ENCODE measurements around the gene NSUN2. TPM values are rescaled to one million over a fixed set of nuclear protein-coding genes. Genes with fewer than 3 reads are reported as not detected.

The NSUN2 gene
- total and polyA plus RNA-seq, 2 of the 4 experiments (the other 2 are of a cell fraction), result 51.1 to 61.1 TPM

DNA sequence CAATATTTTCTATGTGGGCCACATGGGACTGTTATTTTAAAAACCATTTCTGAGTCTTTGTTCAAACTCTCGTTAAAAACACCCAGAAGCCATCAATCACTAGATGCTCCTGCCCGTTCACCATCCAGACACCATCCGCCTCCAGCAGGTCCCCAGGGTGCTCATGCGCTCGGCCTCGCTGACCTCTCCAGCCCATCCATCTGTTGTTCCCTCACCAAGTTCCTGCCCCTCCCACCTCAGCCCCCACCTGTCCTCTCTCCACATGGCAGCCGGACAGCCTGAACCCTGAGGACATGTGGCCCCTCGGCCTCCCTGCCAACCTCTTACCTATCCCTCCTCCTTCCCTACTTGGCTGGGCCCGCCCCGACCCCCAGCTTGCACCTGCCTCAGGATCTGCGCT, 31.6 kb downstream of the NSUN2 start:
- Histone ChIP-seq H3K4me1 (ENCODE audit: control insufficient read depth, insufficient read depth, low read length) (no peaks in the 10 kb centered on the region; the same call in 1 of the 2 replicates), H2AK9ac (replicated peaks; ENCODE audit: low read depth, low read length, poor library complexity) (no peak overlapping the region), H2BK120ac (ENCODE audit: low read depth, low read length) (no peak overlapping the region), H2BK20ac (ENCODE audit: low read depth, low read length) (no peak overlapping the region), H2BK5ac (ENCODE audit: low read depth, low read length, poor library complexity, severe bottlenecking) (no peak overlapping the region), H3K56ac (ENCODE audit: extremely low read depth, insufficient read depth, low read length) (no peak overlapping the region), H3K4me2 (ENCODE audit: low read depth, low read length) (no peak overlapping the region), H3K36me3 (ENCODE audit: control insufficient read depth, insufficient read depth, low read length) (peaks cover 60% of the 10 kb centered on the region), H3K4ac (ENCODE audit: low read depth, low read length) (no peak overlapping the region), H4K20me1 (ENCODE audit: insufficient read depth, low read length) (peaks cover 3% of the 10 kb centered on the region), H3K79me1 (ENCODE audit: low read depth in 1 of 2, low read length in 2 of 2) (peaks cover 2 to 10% of the 10 kb centered on the region in 2 experiments; a peak in 2 of 4 replicates), H3K27me3 (ENCODE audit: control insufficient read depth, insufficient read depth, low read length) (no peaks in the 10 kb centered on the region), H3K18ac (ENCODE audit: low read depth, low read length) (no peak overlapping the region), H2AFZ (replicated peaks; ENCODE audit: low read length, poor library complexity) (no peak overlapping the region), H2BK15ac (ENCODE audit: low read depth, low read length) (no peak overlapping the region), H4K91ac (ENCODE audit: insufficient read depth, low read depth, low read length) (no peak overlapping the region), H3K4me3 (ENCODE audit: insufficient read depth, low read depth, low read length) (no peak overlapping the region), H4K8ac (ENCODE audit: low read depth in 2 of 2, low read length in 2 of 2) (no peak overlapping the region), H3K27ac (ENCODE audit: insufficient read depth, low read length) (no peak overlapping the region), H3K9ac (ENCODE audit: low read depth, low read length) (no peak overlapping the region), H3K9me1 (ENCODE audit: insufficient read depth, low read length) (no peaks in the 10 kb centered on the region; the same call in 1 of the 2 replicates), H4K5ac (ENCODE audit: low read depth, low read length) (no peak overlapping the region), H3K23ac (ENCODE audit: low read depth, low read length) (no peak overlapping the region), H2AK5ac (ENCODE audit: low read depth, low read length) (no peak overlapping the region), H3K14ac (replicated peaks; ENCODE audit: low read depth, low read length) (no peak overlapping the region), H3K9me3 (ENCODE audit: control insufficient read depth, insufficient read depth, low read length) (no peaks in the 10 kb centered on the region)
- DNase-seq, result no peak
- WGBS, 2 experiments (ENCODE audit: extremely low coverage in 2 of 2, insufficient read length in 1 of 2), result 97% methylated on average over 6 of the region's 11 CpGs; no CpG with 5 or more reads in 1 of the 2 experiments
- TF ChIP-seq, protein P1, sequence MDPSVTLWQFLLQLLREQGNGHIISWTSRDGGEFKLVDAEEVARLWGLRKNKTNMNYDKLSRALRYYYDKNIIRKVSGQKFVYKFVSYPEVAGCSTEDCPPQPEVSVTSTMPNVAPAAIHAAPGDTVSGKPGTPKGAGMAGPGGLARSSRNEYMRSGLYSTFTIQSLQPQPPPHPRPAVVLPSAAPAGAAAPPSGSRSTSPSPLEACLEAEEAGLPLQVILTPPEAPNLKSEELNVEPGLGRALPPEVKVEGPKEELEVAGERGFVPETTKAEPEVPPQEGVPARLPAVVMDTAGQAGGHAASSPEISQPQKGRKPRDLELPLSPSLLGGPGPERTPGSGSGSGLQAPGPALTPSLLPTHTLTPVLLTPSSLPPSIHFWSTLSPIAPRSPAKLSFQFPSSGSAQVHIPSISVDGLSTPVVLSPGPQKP (IDR thresholded peaks at IDR 0.05; ENCODE audit: borderline replicate concordance, low read depth, low read length), result no peak
- no peak for TF ChIP-seq MXI1 (IDR thresholded peaks at IDR 0.05; ENCODE audit: borderline replicate concordance, low read depth, low read length)
- dilution Hi-C loops (cut with HindIII; ENCODE audit: low sequenced_read_pairs, unreplicated experiment), result no loop called here
- intact Hi-C loops (cut with micrococcal nuclease), result loop anchor here (10.0 kb wide), 1 partner anchor 226 kb away; the partner anchor contains the start of gene MED10
- ChIA-PET POLR2A (ENCODE audit: unreplicated experiment) (no interaction called here), CTCF (no interaction called here)
- no TSS peak for BruUV-seq (replicated peaks)
- in situ Hi-C loops (cut with MboI; ENCODE audit: low sequenced_read_pairs), result no loop called here
- no peak for ATAC-seq (ENCODE audit: low read depth)
